Activated B cell treated with CpG ODN at 0.5 μM for 24 hours (primary cell): ENCODE results near the gene CROCC2. TPM values are rescaled to one million over a fixed set of nuclear protein-coding genes. Genes with fewer than 3 reads are reported as not detected.

Source experiments
- ATAC-seq: fragments of 200-7000 bp; cut with Tn5 transposase; one replicate; pipeline ENCODE4 v1.10.0; 2021; ENCODE audit warnings: low read depth, mild to moderate bottlenecking, moderate library complexity
- CTCF ChIA-PET: fragments of 350-600 bp; sonication (Branson Sonifier 250); formaldehyde crosslinking; loops from one replicate; lab custom pipeline; 2021; ENCODE audit warnings: antibody characterized with exemption; lab: Charles Lee
- POLR2A ChIA-PET: fragments of 350-600 bp; sonication (Branson Sonifier 250); formaldehyde crosslinking; loops from one replicate; lab custom pipeline; 2021; ENCODE audit warnings: antibody characterized with exemption; lab: Charles Lee
- DNase-seq: peaks from one replicate; pipeline ENCODE4 v3.0.0; 2022
- H3K27ac Mint-ChIP-seq: one replicate; pipeline ENCODE4 v1.8.0; 2020; ENCODE audit warnings: mixed read lengths
- H3K27me3 Mint-ChIP-seq: one replicate; pipeline ENCODE4 v1.8.0; 2021; ENCODE audit warnings: mixed read lengths
- H3K36me3 Mint-ChIP-seq: one replicate; pipeline ENCODE4 v1.8.0; 2021; ENCODE audit warnings: low read depth, mixed read lengths
- H3K4me1 Mint-ChIP-seq: one replicate; pipeline ENCODE4 v1.8.0; 2021; ENCODE audit warnings: mixed read lengths
- H3K4me3 Mint-ChIP-seq: one replicate; pipeline ENCODE4 v1.8.0; 2020; ENCODE audit warnings: mild to moderate bottlenecking, mixed read lengths
- H3K9me3 Mint-ChIP-seq: one replicate; pipeline ENCODE4 v1.8.0; 2020; ENCODE audit warnings: mixed read lengths
- intact Hi-C: fragments of 100-400 bp; cut with micrococcal nuclease; formaldehyde crosslinking; loops from one replicate; pipeline ENCODE4 v1.15.1; 2024
- total RNA-seq: library from RNA; stranded (reverse); gene quantifications from 2 replicates; pipeline ENCODE4 v1.2.3, GENCODE V29; 2022
- TF ChIP-seq, protein P1 (sequence below): fragments of 200-600 bp; IDR thresholded peaks from one replicate; pipeline ENCODE4 v1.8.0; 2022; ENCODE audit warnings: antibody characterized with exemption, mild to moderate bottlenecking

The CROCC2 gene
- total RNA-seq, 1 donor from 2014 or later: not detected

DNA sequence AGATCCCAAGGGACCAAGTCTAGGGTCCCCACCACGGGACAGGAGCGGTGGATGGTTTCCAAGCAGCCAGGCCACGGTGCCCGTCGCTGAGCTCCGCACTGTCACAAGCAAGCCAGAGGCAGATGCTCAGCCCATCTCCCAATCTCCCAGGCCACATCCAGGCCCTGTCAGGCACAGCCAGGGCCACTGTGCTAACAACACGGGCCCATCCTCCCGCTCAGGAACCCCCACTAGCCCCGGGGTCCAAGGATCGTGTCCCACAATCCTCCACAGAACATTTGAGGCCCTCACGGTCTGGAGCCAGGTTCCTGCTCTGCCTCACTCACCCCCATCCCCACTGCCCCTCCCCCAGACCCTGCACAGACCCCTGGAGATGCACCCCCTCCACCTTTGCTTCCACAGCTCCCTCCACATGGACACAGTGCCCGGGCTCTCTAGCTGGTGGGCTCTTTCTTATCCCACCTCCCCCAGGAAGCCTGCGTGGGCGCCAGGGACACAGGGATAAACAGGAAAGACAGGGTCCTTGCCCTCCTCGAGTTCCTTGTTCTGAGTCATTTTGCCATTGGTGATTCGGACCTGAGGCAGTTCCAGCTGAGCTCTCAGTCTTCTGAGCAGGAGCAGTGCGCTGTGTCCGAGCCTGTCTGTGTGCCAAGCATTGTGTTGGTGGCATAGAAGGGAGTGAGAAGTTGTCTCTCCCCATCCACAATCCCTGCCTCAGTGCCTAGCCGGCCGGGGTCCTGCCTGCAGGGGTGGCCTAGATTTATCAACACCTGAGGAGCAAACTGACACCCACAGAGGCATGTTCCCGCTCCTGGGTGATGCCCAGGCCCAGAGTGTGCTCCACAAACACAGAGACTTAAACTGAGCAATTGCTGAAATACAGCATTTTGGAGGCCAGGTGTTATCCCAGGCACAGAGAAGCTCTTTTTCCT is 7.0 kb downstream of the CROCC2 start:
- no peak overlapping the region for H3K27ac Mint-ChIP-seq
- no peaks in the 10 kb centered on the region for H3K9me3 Mint-ChIP-seq
- ChIA-PET POLR2A (no interaction called here), CTCF (interaction anchor here (1.5 kb wide), 1 partner anchor 238 kb away, joined by 5 read pairs; no protein-coding TSS in a partner anchor)
- H3K27me3 Mint-ChIP-seq: peaks cover 24% of the 10 kb centered on the region
- ATAC-seq (no peak), DNase-seq (no peak)
- intact Hi-C loops: no loop called here
- peaks cover 11% of the 10 kb centered on the region for H3K4me1 Mint-ChIP-seq
- H3K4me3 Mint-ChIP-seq: no peak overlapping the region
- no peaks in the 10 kb centered on the region for H3K36me3 Mint-ChIP-seq
- TF ChIP-seq, protein P1, sequence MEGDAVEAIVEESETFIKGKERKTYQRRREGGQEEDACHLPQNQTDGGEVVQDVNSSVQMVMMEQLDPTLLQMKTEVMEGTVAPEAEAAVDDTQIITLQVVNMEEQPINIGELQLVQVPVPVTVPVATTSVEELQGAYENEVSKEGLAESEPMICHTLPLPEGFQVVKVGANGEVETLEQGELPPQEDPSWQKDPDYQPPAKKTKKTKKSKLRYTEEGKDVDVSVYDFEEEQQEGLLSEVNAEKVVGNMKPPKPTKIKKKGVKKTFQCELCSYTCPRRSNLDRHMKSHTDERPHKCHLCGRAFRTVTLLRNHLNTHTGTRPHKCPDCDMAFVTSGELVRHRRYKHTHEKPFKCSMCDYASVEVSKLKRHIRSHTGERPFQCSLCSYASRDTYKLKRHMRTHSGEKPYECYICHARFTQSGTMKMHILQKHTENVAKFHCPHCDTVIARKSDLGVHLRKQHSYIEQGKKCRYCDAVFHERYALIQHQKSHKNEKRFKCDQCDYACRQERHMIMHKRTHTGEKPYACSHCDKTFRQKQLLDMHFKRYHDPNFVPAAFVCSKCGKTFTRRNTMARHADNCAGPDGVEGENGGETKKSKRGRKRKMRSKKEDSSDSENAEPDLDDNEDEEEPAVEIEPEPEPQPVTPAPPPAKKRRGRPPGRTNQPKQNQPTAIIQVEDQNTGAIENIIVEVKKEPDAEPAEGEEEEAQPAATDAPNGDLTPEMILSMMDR: no peak

DNA sequence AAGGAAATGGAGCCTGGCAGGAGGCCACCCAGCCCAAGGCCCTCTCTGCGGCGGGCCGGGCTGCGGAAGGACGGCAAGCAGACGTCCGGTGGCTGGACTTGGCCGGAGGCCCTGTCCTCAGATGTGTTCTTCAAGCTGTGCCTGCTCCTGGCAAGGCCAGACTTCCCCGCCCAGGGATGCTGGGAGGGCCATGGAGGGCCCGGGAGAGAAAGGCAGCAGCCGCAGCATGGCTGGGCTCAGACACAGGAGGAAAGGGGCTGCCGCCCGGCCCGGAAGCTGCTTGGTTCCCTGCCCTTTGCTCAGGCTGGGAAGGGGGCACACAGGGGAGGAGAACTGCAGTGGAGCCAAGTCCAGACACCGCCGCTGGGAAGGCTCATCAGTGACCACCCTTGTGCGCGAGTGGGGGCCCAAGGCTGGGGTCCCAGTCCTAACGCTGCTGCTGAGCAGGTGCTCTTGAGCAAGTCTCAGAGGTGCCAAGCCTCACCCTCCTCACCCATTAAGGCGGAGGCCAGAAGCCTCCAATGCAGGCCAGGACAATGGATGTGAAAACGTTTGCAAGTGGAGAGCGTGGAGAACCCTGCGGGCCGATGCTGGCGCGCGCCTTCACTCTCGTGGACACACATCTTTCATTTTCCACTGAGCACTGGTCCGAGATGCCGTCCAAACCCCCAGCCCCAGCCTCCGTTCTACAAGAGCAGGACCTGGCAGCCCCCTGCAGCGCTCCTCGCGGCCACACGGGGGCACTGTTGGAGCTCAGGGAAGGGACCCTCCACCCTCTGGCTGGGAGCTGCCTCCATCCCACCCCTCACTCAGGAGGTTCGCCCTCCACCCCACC is 7.9 kb downstream of the CROCC2 start:
- ChIA-PET POLR2A (interaction anchor here (0.6 to 1.2 kb wide), 2 partner anchors 218 to 235 kb away, joined by 3 to 7 read pairs; partner anchors contain the start of gene PASK), CTCF (interaction anchor here (0.7 to 1.5 kb wide), 6 partner anchors 14 to 344 kb away, joined by 3 to 5 read pairs (median 3); partner anchors contain the start of gene PASK)
- intact Hi-C loops: loop anchor here (1.0 to 2.0 kb wide), 3 partner anchors 69 to 297 kb away; partner anchors contain the start of gene PPP1R7
- peak; percentile 66 for DNase-seq
- Mint-ChIP-seq H3K36me3 (no peaks in the 10 kb centered on the region), H3K27me3 (peaks cover 24% of the 10 kb centered on the region), H3K9me3 (no peaks in the 10 kb centered on the region), H3K4me1 (peaks cover 11% of the 10 kb centered on the region), H3K4me3 (no peak overlapping the region), H3K27ac (no peak overlapping the region)
- ATAC-seq: peak; percentile 71
- TF ChIP-seq, protein P1: peak; percentile 15

DNA sequence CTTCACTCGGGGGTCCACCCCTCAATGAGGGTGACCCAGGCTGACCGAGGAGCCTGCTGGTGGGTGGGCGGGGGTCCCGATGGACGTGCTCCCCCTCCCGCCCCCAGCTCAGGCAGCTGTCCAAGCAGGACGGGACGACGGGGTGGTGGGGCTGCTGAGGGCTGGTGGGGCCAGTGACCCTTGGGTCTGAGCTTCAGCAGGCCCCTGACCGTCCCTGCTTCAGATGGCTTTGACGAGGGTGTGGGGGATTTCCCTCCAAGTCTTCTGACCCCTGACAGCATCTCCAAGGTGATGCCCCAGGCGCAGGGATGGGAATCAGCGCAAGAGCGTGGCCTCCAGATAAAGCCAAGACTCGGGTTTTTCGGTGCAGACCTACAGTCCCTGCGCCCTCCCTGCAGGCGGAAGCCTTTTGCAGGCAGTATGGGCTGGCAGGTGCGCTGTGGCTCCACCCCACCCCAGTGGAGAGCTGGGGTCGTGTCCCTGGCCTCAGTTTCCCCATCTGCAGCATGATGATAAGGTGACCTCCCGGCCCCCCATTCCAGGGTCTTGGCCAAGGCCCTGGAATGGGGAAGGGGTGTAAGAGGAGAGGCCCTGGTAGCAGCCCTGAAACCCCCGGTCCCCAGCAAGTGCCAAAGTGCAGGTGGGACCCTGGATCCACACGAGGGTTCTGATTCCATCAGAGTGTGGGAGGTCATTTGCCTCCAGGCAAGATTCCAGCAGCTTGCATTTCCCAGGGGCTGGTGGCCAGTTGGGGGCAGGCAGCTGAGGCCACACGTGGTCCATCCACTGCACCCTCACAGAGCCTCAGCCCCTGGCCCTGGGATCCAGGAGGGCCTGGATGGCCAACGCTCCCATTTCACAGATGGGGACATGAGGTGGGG is 8.7 kb downstream of the CROCC2 start:
- TF ChIP-seq, protein P1: peak; percentile 1
- POLR2A ChIA-PET: interaction anchor here (1.2 kb wide), 1 partner anchor 235 kb away, joined by 3 read pairs; the partner anchor contains the start of gene PASK
- H3K36me3 Mint-ChIP-seq: no peaks in the 10 kb centered on the region
- no peaks in the 10 kb centered on the region for H3K9me3 Mint-ChIP-seq
- CTCF ChIA-PET: interaction anchor here (0.7 to 1.5 kb wide), 6 partner anchors 15 to 343 kb away, joined by 3 to 5 read pairs (median 3); partner anchors contain the start of gene PASK
- peaks cover 11% of the 10 kb centered on the region for H3K4me1 Mint-ChIP-seq
- H3K27ac Mint-ChIP-seq: no peak overlapping the region
- no peak overlapping the region for H3K4me3 Mint-ChIP-seq
- peaks cover 22% of the 10 kb centered on the region for H3K27me3 Mint-ChIP-seq
- DNase-seq (no peak), ATAC-seq (no peak)
- intact Hi-C loops: loop anchor here (1.0 to 5.0 kb wide), 4 partner anchors 68 to 296 kb away; partner anchors contain the start of gene PPP1R7

DNA sequence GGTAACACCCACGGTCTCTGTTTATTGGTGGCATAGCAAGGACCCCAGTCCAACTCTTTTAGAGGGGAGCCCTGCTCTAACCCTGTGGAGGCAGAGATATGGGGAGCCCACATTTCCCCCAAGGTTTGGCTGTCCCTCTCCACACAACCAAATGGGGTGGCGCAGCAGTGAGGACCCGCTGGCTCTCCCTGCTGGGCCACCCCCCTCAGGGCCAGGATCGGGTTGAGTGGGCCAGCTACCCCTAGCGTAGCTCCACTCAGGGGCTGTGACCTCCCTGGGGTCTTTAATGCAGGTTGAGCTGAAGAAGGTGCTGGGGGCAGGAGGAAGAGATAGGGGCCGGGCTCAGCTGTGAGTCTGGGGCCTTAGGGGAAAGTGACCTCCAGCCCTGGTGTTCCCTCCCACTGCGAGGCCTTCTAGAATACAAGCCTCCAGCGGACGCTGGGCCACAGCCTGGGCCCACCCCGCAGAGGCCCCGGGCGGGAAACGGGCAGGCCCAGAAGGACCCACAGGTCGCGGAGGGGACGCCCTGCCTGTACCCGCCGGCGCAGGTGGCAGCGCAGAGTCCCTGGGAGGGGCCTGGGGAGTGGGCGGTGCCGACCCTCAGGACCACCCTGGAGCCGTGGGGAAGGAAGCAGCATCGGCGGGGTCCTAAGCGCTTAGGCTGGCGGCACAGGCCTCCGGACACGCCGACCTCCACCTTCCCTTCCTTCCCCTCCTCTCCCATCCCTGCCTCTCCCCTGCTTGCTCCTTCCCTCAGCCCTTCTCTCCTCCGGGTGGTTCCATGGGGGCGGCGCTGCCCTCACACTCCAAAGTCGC is 9.6 kb downstream of the CROCC2 start:
- ATAC-seq: no peak
- TF ChIP-seq, protein P1: no peak
- no peak overlapping the region for H3K4me3 Mint-ChIP-seq
- intact Hi-C loops: loop anchor here (2.0 to 5.0 kb wide), 3 partner anchors 67 to 295 kb away; no protein-coding TSS in a partner anchor
- H3K27me3 Mint-ChIP-seq: peaks cover 22% of the 10 kb centered on the region
- ChIA-PET POLR2A (interaction anchor here (0.7 kb wide), 1 partner anchor 355 kb away, joined by 3 read pairs; no protein-coding TSS in a partner anchor), CTCF (interaction anchor here (1.3 kb wide), 1 partner anchor 234 kb away, joined by 4 read pairs; the partner anchor contains the start of gene PASK)
- no peaks in the 10 kb centered on the region for H3K9me3 Mint-ChIP-seq
- DNase-seq: no peak
- no peaks in the 10 kb centered on the region for H3K36me3 Mint-ChIP-seq
- peaks cover 11% of the 10 kb centered on the region for H3K4me1 Mint-ChIP-seq
- no peak overlapping the region for H3K27ac Mint-ChIP-seq
